GM10266 (cell line): ENCODE measurements around the gene SSRP1.

Source experiments
- DNase-seq: peaks from one replicate; pipeline ENCODE4 v3.0.0; 2012; ENCODE audit errors: extremely low spot score
- TF ChIP-seq, protein P1 (sequence below): IDR thresholded peaks from 2 replicates; pipeline ENCODE4 v1.5.1; 2012; ENCODE audit warnings: mild to moderate bottlenecking, low read depth; ENCODE audit not compliant: control insufficient read depth, insufficient read depth; ENCODE audit errors: missing control alignments

SSRP1 gene

DNA sequence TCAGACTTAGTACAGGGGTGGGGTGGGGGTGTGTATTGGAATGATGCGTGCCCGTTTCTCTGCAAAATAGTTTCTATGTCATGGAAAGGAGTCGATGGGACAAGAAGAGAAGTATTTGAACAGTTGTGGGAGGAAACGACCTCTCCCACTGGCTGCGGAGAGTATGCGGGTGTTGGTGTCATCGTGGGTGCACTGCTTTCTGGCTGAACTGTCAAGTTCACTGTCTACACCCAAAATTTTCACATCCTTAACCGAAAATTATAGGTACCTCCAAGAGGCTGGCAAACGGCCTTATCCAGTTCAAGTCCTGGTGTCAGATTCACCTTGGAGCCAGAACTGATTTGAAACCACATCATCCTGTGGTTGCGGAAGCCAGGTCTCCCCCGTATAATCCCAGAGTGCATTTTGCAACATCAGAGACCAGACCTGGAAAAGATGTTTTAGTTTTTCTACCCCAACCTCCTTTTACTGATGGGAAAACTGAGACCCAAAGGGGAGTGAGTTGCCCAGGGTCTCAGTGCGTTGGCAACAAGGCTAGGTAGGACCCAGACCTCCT lies 497 bp upstream of the SSRP1 start:
- TF ChIP-seq, protein P1, sequence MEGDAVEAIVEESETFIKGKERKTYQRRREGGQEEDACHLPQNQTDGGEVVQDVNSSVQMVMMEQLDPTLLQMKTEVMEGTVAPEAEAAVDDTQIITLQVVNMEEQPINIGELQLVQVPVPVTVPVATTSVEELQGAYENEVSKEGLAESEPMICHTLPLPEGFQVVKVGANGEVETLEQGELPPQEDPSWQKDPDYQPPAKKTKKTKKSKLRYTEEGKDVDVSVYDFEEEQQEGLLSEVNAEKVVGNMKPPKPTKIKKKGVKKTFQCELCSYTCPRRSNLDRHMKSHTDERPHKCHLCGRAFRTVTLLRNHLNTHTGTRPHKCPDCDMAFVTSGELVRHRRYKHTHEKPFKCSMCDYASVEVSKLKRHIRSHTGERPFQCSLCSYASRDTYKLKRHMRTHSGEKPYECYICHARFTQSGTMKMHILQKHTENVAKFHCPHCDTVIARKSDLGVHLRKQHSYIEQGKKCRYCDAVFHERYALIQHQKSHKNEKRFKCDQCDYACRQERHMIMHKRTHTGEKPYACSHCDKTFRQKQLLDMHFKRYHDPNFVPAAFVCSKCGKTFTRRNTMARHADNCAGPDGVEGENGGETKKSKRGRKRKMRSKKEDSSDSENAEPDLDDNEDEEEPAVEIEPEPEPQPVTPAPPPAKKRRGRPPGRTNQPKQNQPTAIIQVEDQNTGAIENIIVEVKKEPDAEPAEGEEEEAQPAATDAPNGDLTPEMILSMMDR = no peak
- no peak for DNase-seq

DNA sequence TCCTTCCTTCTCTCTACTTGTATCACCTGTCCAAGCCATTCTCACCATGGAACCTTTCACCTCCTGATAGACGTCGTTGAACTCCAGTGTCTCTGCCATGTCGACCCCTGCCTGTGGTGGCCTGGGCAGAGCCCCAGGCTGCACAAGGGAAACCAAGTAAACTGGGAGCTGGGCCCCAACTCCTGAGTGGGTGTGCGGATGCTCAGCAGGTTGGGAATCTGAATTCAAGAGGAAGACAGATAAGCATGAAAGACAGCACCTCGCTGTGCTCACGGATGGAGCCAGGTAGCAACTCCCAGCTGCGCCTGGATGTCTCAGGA lies 709 bp downstream of the SSRP1 start:
- no peak for DNase-seq
- TF ChIP-seq, protein P1 = no peak

DNA sequence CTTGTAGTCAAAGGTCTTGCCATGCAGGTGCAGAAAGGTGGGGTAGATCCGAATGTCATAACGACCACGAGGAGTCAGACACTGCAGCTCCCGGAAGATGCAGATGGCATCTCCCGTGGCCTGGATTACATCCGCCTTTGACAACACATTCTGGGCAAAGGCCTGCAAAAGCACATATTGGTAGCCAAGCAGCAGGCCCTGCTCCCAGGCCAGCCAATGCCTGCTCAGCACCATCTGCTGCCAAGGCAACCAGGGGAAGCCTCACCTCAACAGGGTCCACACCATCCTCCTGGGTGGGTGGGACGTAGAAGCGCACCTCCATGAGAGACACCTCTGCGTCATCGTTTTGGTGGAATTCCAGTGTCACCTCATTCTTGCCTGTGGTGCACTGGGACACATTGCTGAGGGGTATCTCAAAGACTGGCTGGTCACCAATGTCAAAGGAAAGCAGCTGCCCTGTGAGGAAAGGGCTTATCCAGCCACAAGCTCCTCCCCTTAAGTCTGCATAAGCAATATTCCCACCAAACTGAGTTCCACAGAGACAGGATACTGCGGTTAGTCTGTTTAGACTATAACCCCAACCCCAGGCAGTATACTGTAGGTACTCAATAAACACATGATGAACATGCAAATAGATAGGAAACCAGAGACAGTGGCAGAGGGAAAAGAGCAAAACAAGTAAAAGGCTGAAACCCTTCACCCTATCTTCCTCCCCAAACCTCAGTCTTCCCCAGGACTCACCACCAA lies 2.8 kb downstream of the SSRP1 start:
- no peak for DNase-seq
- TF ChIP-seq, protein P1 = no peak

DNA sequence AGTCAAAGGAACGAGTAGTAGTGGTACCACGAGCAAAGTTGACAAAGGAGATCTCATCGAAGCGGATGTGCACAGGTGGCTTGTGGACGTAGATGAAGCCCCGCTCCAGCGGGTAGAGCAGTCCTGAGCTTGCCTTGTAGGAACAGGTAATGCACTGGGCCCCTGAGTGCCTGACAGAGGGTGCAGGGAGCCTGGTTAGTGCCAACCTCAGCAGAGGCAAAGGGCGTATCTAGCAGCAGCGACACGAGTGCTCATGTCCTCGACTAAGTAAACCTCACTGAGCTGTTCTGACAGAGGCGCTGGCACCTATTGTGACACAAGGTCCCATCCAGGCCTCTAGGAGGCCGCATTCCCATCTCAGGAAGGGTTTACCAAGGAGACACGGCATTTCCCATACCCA lies 4.0 kb downstream of the SSRP1 start:
- DNase-seq = no peak
- TF ChIP-seq, protein P1 = no peak

DNA sequence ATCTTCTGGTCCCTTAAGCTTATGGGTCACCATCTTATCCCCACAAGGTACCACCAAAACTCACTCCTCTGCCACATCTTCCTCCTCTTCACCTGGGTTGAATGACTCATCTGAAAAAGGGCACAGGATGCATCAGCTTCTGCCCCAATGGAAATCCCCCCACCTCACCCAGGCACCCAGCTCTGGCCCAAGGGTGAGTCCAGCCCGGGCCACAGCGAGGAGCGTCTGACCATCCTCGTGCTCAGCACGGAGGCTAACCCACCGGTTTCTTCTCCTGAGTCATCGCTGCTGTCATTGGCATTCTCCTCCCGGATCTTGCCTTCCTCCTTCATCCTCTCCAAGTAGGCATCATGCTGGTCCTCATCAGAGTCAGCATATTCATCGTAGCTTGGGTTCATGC lies 5.7 kb downstream of the SSRP1 start:
- DNase-seq = no peak
- TF ChIP-seq, protein P1 = no peak

DNA sequence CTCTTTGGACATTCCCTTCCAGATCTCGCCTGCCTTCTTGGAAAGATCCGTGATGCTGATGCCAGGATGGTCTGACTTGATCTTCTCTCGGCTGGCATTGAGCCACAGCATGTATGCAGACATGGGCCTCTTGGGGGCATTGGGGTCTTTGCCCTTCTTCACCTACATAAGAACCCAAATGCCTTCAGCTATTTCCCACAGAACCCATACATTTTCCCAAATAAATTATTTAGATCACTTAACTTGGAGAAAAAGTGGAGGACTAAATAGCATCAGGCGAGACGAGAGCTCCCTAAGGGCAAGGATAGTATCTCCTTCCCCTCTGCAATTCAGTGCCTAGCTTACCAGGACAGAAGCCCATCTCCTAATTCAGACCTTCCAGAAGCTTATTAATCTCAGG lies 8.0 kb downstream of the SSRP1 start:
- DNase-seq = no peak
- TF ChIP-seq, protein P1 = no peak

DNA sequence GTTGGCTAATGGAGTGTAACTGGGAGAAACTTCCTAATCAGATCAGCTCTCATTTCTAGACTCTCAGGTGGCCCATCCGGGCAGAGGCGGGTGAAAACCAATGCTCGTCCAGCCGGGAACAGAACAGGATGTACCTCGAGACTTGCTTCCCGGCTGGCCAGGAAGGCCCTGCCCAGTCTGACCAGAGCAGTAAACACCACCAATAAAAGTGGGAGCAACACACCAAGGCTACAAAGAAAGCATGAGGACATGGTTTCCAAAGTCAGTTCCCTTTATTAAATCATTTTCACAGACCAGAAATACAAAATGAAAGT lies 10.0 kb downstream of the SSRP1 start:
- TF ChIP-seq, protein P1 = no peak
- DNase-seq = no peak
